Measurements from ENCODE around the gene RIMKLA.

DNA sequence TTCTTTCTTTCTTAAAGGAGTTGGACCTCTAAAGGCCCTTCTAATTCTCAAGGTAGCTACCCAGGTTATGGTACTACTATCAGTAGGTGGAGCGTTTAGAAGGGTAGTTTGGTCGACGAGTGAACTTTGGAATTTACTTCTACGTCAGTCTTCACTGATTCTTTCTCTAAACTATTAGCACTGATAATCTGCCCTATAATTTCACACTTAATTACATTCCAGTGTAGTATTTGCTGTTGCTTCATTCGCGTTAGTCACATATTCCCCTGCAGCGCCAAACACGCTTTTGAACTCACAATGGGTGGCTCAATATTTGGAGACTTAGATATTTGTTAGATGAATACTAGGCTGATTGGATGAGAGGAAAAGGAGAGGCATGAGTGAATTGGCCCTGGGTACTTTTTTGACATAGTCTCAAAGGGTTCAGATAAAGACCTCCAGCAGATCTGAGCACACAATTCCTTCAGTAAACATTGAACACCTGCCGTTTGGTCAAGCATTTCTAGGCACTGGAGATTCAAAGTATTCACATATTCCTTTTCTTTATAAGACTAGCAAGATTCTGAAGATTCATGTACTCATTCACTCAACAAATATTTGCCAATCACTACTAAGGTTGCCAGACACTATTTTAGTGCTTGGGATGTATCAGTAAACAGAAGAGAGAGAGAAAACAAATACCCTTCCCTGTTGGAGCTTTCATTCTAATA lies 44.6 kb upstream of the RIMKLA start:
- TF ChIP-seq, protein P1, sequence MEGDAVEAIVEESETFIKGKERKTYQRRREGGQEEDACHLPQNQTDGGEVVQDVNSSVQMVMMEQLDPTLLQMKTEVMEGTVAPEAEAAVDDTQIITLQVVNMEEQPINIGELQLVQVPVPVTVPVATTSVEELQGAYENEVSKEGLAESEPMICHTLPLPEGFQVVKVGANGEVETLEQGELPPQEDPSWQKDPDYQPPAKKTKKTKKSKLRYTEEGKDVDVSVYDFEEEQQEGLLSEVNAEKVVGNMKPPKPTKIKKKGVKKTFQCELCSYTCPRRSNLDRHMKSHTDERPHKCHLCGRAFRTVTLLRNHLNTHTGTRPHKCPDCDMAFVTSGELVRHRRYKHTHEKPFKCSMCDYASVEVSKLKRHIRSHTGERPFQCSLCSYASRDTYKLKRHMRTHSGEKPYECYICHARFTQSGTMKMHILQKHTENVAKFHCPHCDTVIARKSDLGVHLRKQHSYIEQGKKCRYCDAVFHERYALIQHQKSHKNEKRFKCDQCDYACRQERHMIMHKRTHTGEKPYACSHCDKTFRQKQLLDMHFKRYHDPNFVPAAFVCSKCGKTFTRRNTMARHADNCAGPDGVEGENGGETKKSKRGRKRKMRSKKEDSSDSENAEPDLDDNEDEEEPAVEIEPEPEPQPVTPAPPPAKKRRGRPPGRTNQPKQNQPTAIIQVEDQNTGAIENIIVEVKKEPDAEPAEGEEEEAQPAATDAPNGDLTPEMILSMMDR (IDR thresholded peaks at IDR 0.05), result no peak
- peak; percentile 2 to 50 (median 35) for TF ChIP-seq POLR2AphosphoS5 (IDR thresholded peaks at IDR 0.05)
- no peak for TF ChIP-seq EP300 (IDR thresholded peaks at IDR 0.05; ENCODE audit: low read depth)
- TF ChIP-seq POLR2A (IDR thresholded peaks at IDR 0.05), result peak; percentile 73
